ENCODE results near the gene UBE2S.

Gene UBE2S

GRCh38 chr19:55439052-55439451 is 31.5 kb upstream of the UBE2S start:
- TF ChIP-seq CTCF (conservative IDR thresholded peaks at IDR 0.05; ENCODE audit: low read length) (no peak), EZH2phosphoT487 (IDR thresholded peaks at IDR 0.05; ENCODE audit: borderline replicate concordance) (no peak)
- Histone ChIP-seq H3F3A (ENCODE audit: low read depth) (no peaks in the 10 kb centered on the region), H3K36me3 (ENCODE audit: insufficient read depth, low read length) (no peaks in the 10 kb centered on the region), H3K9me3 (ENCODE audit: insufficient read depth, low read depth, low read length) (no peaks in the 10 kb centered on the region), H3K4me1 (ENCODE audit: insufficient read depth, low read length, poor library complexity, severe bottlenecking) (no peaks in the 10 kb centered on the region), H2AFZ (ENCODE audit: low read length) (no peak overlapping the region), H3K27me3 (ENCODE audit: insufficient read depth, low read length, poor library complexity, severe bottlenecking) (no peaks in the 10 kb centered on the region), H3K4me3 (ENCODE audit: low read length, poor library complexity, severe bottlenecking) (no peak overlapping the region), H3K79me2 (ENCODE audit: insufficient read depth, low read length) (no peaks in the 10 kb centered on the region), H3K9me2 (replicated peaks; ENCODE audit: low read depth, low read length) (no peaks in the 10 kb centered on the region), H3K4me2 (ENCODE audit: low read depth, low read length, poor library complexity, severe bottlenecking) (no peak overlapping the region), H3K9ac (ENCODE audit: low read depth, low read length, poor library complexity, severe bottlenecking) (no peak overlapping the region), H4K20me1 (ENCODE audit: insufficient read depth, low read length, poor library complexity, severe bottlenecking) (no peaks in the 10 kb centered on the region)

GRCh38 chr19:55437410-55437809 is 29.8 kb upstream of the UBE2S start:
- H3K27me3 ChIP-seq (ENCODE audit: insufficient read depth, low read length, poor library complexity, severe bottlenecking): no peaks in the 10 kb centered on the region
- no peak overlapping the region for H3K4me3 ChIP-seq (ENCODE audit: low read length, poor library complexity, severe bottlenecking)
- H3K36me3 ChIP-seq (ENCODE audit: insufficient read depth, low read length): no peaks in the 10 kb centered on the region
- no peak overlapping the region for H2AFZ ChIP-seq (ENCODE audit: low read length)
- no peaks in the 10 kb centered on the region for H3K79me2 ChIP-seq (ENCODE audit: insufficient read depth, low read length)
- no peak overlapping the region for H3K9ac ChIP-seq (ENCODE audit: low read depth, low read length, poor library complexity, severe bottlenecking)
- H3F3A ChIP-seq (ENCODE audit: low read depth): no peaks in the 10 kb centered on the region
- no peak overlapping the region for H3K4me2 ChIP-seq (ENCODE audit: low read depth, low read length, poor library complexity, severe bottlenecking)
- H3K9me2 ChIP-seq (replicated peaks; ENCODE audit: low read depth, low read length): no peaks in the 10 kb centered on the region
- no peaks in the 10 kb centered on the region for H4K20me1 ChIP-seq (ENCODE audit: insufficient read depth, low read length, poor library complexity, severe bottlenecking)
- H3K9me3 ChIP-seq (ENCODE audit: insufficient read depth, low read depth, low read length): no peaks in the 10 kb centered on the region
- TF ChIP-seq EZH2phosphoT487 (IDR thresholded peaks at IDR 0.05; ENCODE audit: borderline replicate concordance): no peak
- no peaks in the 10 kb centered on the region for H3K4me1 ChIP-seq (ENCODE audit: insufficient read depth, low read length, poor library complexity, severe bottlenecking)

GRCh38 chr19:55436847-55437246 is 29.3 kb upstream of the UBE2S start:
- no peaks in the 10 kb centered on the region for H3K4me1 ChIP-seq (ENCODE audit: insufficient read depth, low read length, poor library complexity, severe bottlenecking)
- H3K27me3 ChIP-seq (ENCODE audit: insufficient read depth, low read length, poor library complexity, severe bottlenecking): no peaks in the 10 kb centered on the region
- no peak overlapping the region for H3K9ac ChIP-seq (ENCODE audit: low read depth, low read length, poor library complexity, severe bottlenecking)
- TF ChIP-seq CTCF (conservative IDR thresholded peaks at IDR 0.05; ENCODE audit: low read length): no peak
- no peak for TF ChIP-seq EZH2phosphoT487 (IDR thresholded peaks at IDR 0.05; ENCODE audit: borderline replicate concordance)
- no peaks in the 10 kb centered on the region for H3F3A ChIP-seq (ENCODE audit: low read depth)
- no peak overlapping the region for H3K4me2 ChIP-seq (ENCODE audit: low read depth, low read length, poor library complexity, severe bottlenecking)
- H2AFZ ChIP-seq (ENCODE audit: low read length): no peak overlapping the region
- no peaks in the 10 kb centered on the region for H3K9me2 ChIP-seq (replicated peaks; ENCODE audit: low read depth, low read length)
- no peaks in the 10 kb centered on the region for H3K79me2 ChIP-seq (ENCODE audit: insufficient read depth, low read length)
- H4K20me1 ChIP-seq (ENCODE audit: insufficient read depth, low read length, poor library complexity, severe bottlenecking): no peaks in the 10 kb centered on the region
- H3K9me3 ChIP-seq (ENCODE audit: insufficient read depth, low read depth, low read length): no peaks in the 10 kb centered on the region
- no peak overlapping the region for H3K4me3 ChIP-seq (ENCODE audit: low read length, poor library complexity, severe bottlenecking)
- H3K36me3 ChIP-seq (ENCODE audit: insufficient read depth, low read length): no peaks in the 10 kb centered on the region

- Histone ChIP-seq H3K9ac (ENCODE audit: low read depth, low read length, poor library complexity, severe bottlenecking) (no peak overlapping the region), H3K9me3 (ENCODE audit: insufficient read depth, low read depth, low read length) (no peaks in the 10 kb centered on the region), H4K20me1 (ENCODE audit: insufficient read depth, low read length, poor library complexity, severe bottlenecking) (no peaks in the 10 kb centered on the region), H2AFZ (ENCODE audit: low read length) (no peak overlapping the region), H3K36me3 (ENCODE audit: insufficient read depth, low read length) (no peaks in the 10 kb centered on the region), H3K4me2 (ENCODE audit: low read depth, low read length, poor library complexity, severe bottlenecking) (no peak overlapping the region), H3K79me2 (ENCODE audit: insufficient read depth, low read length) (no peaks in the 10 kb centered on the region), H3K4me3 (ENCODE audit: low read length, poor library complexity, severe bottlenecking) (no peak overlapping the region), H3K27me3 (ENCODE audit: insufficient read depth, low read length, poor library complexity, severe bottlenecking) (no peaks in the 10 kb centered on the region), H3K4me1 (ENCODE audit: insufficient read depth, low read length, poor library complexity, severe bottlenecking) (no peaks in the 10 kb centered on the region), H3K9me2 (replicated peaks; ENCODE audit: low read depth, low read length) (no peaks in the 10 kb centered on the region), H3F3A (ENCODE audit: low read depth) (no peaks in the 10 kb centered on the region)
- TF ChIP-seq EZH2phosphoT487 (IDR thresholded peaks at IDR 0.05; ENCODE audit: borderline replicate concordance) (no peak), CTCF (conservative IDR thresholded peaks at IDR 0.05; ENCODE audit: low read length) (no peak)
Observed at GRCh38 chr19:55435020-55435419, 27.4 kb upstream of the UBE2S start.
